ENCODE results near the gene ALDH1A2. TPM values are rescaled to one million over a fixed set of nuclear protein-coding genes. Genes with fewer than 3 reads are reported as not detected.

Gene ALDH1A2
- total RNA-seq, 6 experiments from 2014 or later: 4.3 to 33.2 (median 10.8) TPM

DNA sequence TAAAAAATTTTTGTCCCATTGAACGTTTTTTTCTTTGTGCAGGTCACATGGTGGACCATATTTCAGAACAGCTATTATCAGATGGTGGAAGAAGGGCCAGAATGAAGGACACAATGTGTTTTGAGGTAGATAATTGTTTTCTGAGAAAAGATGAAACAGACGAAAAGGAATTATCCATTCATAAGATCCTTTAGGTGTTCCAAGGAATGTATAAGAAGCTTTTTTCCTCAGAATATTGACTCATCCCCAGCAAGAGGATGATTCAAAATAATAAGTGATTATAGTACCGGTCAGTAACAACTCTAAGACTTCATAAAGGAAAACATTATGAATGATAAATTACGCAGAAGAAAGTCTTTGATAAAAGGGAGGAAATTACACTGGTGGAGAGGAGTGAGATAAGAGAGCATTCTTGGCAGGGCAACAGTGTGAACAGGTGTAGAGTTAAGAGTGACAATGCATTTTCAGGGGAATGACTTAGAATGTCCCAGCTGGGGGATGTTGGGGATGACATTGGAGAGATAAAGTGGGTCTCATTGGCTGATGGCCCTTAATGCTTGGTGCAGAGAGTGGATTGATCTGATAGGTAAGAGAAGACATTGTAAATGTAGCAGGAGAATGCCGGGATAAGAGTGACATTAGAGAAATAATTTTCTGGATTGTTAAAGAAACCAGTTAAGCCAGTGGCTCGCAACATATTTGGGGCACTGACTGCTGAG is 45.6 kb upstream of the ALDH1A2 start:
- no peaks in the 10 kb centered on the region for H3K36me3 ChIP-seq
- no peaks in the 10 kb centered on the region for H3K9me3 ChIP-seq
- no peak for ATAC-seq
- H3K27me3 ChIP-seq: no peaks in the 10 kb centered on the region
- no peak for DNase-seq
- no peak overlapping the region for H3K27ac ChIP-seq
- intact Hi-C loops (cut with DNase I): loop anchor here in 1 of 2 donors (10.0 kb wide), 1 partner anchor 64 kb away; no protein-coding TSS in a partner anchor
- H3K4me3 ChIP-seq: no peak overlapping the region
- H3K4me1 ChIP-seq: peaks cover 0 to 22% (median 10%) of the 10 kb centered on the region in 4 donors
- no peak for TF ChIP-seq POLR2A (IDR thresholded peaks at IDR 0.05)
- TF ChIP-seq, protein P1, sequence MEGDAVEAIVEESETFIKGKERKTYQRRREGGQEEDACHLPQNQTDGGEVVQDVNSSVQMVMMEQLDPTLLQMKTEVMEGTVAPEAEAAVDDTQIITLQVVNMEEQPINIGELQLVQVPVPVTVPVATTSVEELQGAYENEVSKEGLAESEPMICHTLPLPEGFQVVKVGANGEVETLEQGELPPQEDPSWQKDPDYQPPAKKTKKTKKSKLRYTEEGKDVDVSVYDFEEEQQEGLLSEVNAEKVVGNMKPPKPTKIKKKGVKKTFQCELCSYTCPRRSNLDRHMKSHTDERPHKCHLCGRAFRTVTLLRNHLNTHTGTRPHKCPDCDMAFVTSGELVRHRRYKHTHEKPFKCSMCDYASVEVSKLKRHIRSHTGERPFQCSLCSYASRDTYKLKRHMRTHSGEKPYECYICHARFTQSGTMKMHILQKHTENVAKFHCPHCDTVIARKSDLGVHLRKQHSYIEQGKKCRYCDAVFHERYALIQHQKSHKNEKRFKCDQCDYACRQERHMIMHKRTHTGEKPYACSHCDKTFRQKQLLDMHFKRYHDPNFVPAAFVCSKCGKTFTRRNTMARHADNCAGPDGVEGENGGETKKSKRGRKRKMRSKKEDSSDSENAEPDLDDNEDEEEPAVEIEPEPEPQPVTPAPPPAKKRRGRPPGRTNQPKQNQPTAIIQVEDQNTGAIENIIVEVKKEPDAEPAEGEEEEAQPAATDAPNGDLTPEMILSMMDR (IDR thresholded peaks at IDR 0.05): no peak
- WGBS (ENCODE audit: insufficient coverage, low coverage, low lambda C conversion rate, missing lambda C conversion rate): 71% methylated on average over 6 of the region's 6 CpGs

GRCh38 chr15:58109419-58109818 is 43.9 kb upstream of the ALDH1A2 start:
- H3K4me1 ChIP-seq: peaks cover 0 to 6% (median 2%) of the 10 kb centered on the region in 4 donors
- intact Hi-C loops (cut with DNase I): no loop called here
- H3K27me3 ChIP-seq: no peaks in the 10 kb centered on the region
- DNase-seq (no peak), ATAC-seq (no peak)
- H3K36me3 ChIP-seq: no peaks in the 10 kb centered on the region
- no peak overlapping the region for H3K4me3 ChIP-seq
- no peak overlapping the region for H3K27ac ChIP-seq
- TF ChIP-seq, protein P1 (IDR thresholded peaks at IDR 0.05): no peak
- TF ChIP-seq POLR2A (IDR thresholded peaks at IDR 0.05): no peak
- H3K9me3 ChIP-seq: no peaks in the 10 kb centered on the region
- WGBS (ENCODE audit: insufficient coverage, low coverage, low lambda C conversion rate, missing lambda C conversion rate): 83% methylated on average over 3 of the region's 3 CpGs

GRCh38 chr15:58108117-58108516 is 42.6 kb upstream of the ALDH1A2 start:
- ATAC-seq: no peak
- no peaks in the 10 kb centered on the region for H3K9me3 ChIP-seq

GRCh38 chr15:58103482-58103881 is 38.0 kb upstream of the ALDH1A2 start:
- no peaks in the 10 kb centered on the region for H3K9me3 ChIP-seq
- H3K4me3 ChIP-seq: no peak overlapping the region
- ATAC-seq (no peak), DNase-seq (no peak)
- intact Hi-C loops (cut with DNase I): no loop called here
- no peaks in the 10 kb centered on the region for H3K36me3 ChIP-seq
- TF ChIP-seq, protein P1 (IDR thresholded peaks at IDR 0.05): no peak
- no peak for TF ChIP-seq POLR2A (IDR thresholded peaks at IDR 0.05)
- H3K27ac ChIP-seq: no peak overlapping the region
- no peaks in the 10 kb centered on the region for H3K27me3 ChIP-seq
- H3K4me1 ChIP-seq: no peaks in the 10 kb centered on the region

More at GRCh38 chr15:58108117-58108516, 42.6 kb upstream of the ALDH1A2 start:
- Histone ChIP-seq H3K4me3 (no peak overlapping the region), H3K27ac (no peak overlapping the region), H3K4me1 (no peaks in the 10 kb centered on the region), H3K36me3 (no peaks in the 10 kb centered on the region), H3K27me3 (no peaks in the 10 kb centered on the region)
- TF ChIP-seq, protein P1 (IDR thresholded peaks at IDR 0.05): no peak
- no peak for TF ChIP-seq POLR2A (IDR thresholded peaks at IDR 0.05)
- no peak for DNase-seq
- intact Hi-C loops (cut with DNase I): no loop called here
- WGBS (ENCODE audit: insufficient coverage, low coverage, low lambda C conversion rate, missing lambda C conversion rate): 75% methylated on average over 2 of the region's 2 CpGs

Measured in right lobe of liver (tissue), 6 donors.